Endometrial microvascular endothelial cells (primary cell): ENCODE data around the gene CSRNP3. TPM values are rescaled to one million over a fixed set of nuclear protein-coding genes. Genes with fewer than 3 reads are reported as not detected.

Experiments used
- in situ Hi-C: cut with HindIII; loops from 2 replicates; pipeline ENCODE4 v1.10.0; 2017; ENCODE audit warnings: low sequenced_read_pairs, low pct_unique_long_range_greater_than_20kb; ENCODE audit errors: inconsistent ontology term
- total RNA-seq: library from RNA; depleted of rRNA; stranded (reverse); fragments of >200 nt; gene quantifications from one replicate; pipeline ENCODE4 v1.2.3, GENCODE V29; 2015; ENCODE audit errors: inconsistent ontology term

Gene CSRNP3
- total RNA-seq, 1 donor from 2014 or later: not detected

DNA sequence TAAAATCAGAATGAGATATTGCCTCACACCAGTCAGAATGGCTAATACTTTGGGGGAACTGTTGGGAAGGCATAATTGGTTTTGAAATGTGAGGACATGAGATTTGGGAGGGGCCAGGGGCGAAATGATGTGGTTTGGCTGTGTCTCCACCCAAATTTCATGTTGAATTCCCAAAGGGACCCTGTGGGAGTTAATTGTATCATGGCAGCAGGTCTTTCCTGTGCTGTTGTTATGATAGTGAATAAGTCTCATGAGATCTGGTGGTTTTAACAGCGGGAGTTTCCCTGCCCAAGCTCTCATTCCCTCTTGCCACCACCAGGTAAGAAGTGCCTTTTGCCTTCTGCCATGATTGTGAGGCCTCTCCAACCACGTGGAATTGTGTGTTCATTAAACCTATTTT is 59.6 kb downstream of the CSRNP3 start:
- in situ Hi-C loops: no loop called here

DNA sequence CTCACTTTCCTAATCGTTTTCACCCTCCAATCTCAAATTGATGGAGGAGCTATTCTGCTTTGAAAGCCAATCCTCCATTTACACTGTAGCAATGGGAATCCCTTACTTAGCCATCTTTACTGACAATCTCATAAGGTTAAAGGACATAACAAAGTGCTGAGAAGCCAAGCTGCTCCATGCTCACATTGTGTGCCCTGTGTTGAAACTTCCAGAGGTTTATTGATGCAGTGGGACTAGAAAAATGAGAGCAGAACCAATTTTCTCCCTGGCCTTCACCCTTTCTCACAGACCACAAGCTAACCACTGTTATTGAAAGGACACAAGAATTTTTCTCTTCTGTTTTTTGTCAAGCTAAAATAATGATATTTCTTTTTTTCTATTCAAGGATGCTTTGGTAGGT is 63.8 kb downstream of the CSRNP3 start:
- in situ Hi-C loops: no loop called here

DNA sequence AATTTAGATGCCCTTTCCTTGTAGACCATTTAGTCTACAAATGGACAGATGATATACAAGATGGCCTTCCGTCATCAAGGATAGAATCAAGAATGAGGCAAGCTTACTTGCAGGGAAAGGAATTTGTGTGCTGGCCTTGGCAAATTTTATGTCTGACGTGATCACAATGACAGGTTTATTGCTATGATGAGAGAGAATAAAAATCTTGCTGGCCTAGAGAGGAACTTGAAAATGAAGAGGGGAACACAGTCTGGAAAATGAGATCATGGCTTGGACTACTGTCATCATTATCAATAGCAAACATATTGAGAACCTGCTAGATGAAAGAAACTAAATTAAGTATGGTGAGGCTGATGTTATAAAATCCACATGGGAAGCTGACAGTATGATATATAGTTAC is 66.0 kb downstream of the CSRNP3 start:
- in situ Hi-C loops: no loop called here

DNA sequence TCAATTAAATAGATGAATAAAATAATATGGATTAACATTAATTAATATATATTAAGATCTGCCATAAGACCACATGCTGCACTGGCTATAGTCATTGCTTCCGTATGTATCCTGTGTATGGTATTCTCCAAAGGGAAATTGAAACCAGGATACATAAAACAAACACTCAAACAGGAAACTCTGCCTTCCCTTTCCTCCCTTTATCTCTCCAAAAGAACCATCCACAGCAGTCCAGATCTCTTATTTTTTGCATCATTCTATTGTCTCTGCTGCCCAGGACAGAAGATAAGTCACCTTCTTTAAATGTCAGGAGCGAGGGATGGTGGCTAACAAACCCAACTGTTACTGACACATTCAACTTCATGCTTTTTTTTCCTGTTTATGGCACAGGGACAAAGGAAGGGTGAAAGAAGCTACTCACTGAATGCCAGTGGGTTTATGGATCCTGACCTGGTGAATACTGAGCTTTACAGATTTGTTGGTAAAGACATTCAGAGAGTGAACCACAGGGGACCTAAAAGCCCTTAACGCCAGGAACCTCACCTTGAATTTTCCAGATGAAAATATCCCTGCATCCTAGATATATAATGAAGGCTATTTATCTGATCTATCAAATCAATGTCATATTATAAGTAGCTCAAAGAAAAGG is 67.5 kb downstream of the CSRNP3 start:
- in situ Hi-C loops: no loop called here

- in situ Hi-C loops: no loop called here
These were observed 70.5 kb downstream of the CSRNP3 start for GRCh38 chr2:165539985-165540384.

DNA sequence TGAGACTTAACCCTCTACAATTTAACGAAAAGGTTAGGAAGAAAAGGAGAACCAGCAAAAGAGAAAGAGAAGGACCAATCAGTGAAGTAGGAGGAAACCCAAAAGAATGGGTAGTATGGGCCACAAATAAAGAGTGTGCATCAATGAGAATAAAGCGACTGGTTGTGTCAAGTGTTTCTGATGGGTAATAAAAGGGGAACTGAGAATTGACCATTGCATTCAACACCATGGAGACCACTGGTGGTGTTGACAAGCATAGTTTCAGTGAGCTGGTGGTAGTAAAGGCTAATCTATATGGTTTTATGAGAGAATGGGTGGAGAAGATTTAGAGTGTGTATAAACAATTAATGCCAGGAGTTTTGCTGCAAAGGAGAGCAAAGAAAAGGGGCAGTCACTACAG is 75.4 kb downstream of the CSRNP3 start:
- in situ Hi-C loops: no loop called here

DNA sequence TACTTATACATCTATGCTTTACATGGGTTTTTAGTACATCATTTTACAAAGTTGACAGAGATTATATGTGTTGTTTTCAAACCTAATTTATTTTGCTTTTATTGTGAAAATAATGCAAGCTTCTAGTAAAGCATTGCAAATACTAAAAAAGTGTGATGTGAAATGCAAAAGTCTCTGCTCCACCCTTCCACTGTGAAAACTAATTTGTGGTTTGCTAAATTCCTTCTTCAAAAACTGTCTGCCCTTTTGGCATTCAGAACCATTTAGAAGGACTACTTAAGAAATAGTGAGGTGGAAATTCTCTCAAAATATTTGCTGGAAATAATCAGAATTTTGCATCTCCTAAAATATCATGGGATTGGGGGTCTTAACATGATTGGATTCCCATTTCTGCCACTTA is 78.4 kb downstream of the CSRNP3 start:
- in situ Hi-C loops: no loop called here

- in situ Hi-C loops: no loop called here
These were observed 80.1 kb downstream of the CSRNP3 start for GRCh38 chr2:165549619-165550018.

DNA sequence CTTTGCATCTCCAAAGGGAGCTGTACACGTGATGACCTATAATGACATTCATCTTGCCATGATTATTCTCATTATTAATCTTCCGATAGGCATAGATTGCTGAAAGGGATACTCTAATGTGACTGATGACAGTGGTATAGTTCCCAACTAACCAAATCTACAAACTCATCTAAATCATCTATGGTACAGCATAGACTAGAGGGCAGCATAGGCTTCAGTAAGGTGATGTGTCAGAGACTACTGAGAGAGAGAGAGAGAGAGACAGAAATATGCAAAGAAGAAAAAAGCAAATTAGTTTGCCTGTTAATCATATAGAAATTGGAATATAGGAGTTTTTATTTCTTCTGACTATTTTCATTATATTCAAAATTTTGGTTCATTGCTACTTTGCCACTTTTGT is 89.3 kb downstream of the CSRNP3 start:
- in situ Hi-C loops: no loop called here

- in situ Hi-C loops: no loop called here
These were observed 91.0 kb downstream of the CSRNP3 start for GRCh38 chr2:165560377-165560988.

DNA sequence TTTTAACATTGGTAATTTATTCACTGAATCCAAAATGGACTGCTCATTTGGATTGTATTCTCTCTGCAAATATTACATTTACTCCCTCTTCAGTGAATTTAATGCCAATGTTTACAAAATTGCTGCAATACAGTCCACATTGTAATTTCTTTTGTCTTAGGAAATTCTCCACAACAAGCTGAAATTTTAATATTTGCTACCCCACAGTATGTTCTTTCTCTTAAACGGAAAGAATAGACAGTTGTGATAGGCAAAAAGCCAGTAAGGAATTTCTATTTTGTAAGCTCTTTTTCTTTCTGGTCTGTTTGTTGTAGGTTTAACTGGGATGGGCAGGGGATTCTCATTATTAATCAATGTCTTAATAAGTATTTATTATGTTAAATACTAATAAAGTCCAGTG is 92.0 kb downstream of the CSRNP3 start:
- in situ Hi-C loops: no loop called here

DNA sequence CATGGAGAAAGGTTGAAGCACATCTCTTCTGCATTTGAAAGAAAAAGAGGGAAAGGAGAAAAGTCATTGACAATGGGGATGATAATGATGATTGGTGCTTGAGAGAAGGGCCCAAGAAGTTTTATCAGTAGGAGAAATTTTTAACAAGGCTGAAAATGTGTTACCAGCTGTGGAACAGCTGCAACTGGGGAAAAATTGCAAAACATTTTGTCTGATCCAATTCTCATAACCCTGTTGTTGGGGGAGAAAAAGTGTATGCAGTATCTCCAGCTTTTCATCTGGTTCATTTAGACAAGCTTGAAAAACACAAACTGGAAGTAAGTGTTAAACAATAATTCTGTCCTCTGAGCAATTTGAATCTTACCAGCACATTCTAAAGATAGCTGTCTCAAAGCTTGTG is 92.7 kb downstream of the CSRNP3 start:
- in situ Hi-C loops: no loop called here

- in situ Hi-C loops: no loop called here
These were observed 94.1 kb downstream of the CSRNP3 start for GRCh38 chr2:165563468-165564225.

- in situ Hi-C loops: no loop called here
These were observed 96.5 kb downstream of the CSRNP3 start for GRCh38 chr2:165566008-165566407.

DNA sequence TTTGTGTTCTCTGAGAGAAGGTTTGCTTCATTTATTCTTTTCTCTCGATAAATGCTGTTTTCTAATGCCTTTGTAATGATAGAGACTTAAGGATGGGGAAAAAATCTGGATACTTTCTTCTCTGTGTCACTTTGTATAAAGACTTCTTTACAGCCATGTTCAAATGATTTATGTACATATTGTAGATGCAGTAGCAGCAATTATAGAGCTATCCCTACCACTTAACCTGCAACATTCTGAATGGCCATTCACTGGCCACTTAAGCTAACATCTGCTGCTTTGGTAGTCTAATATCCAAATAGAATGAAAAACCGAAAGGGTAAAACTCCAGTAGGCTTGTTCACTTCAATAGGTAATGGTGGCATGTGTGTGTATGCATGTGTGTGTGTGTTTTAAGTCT is 97.8 kb downstream of the CSRNP3 start:
- in situ Hi-C loops: no loop called here

GRCh38 chr2:165568361-165568760 is 98.9 kb downstream of the CSRNP3 start:
- in situ Hi-C loops: no loop called here

GRCh38 chr2:165571477-165571876 is 102.0 kb downstream of the CSRNP3 start:
- in situ Hi-C loops: no loop called here

- in situ Hi-C loops: no loop called here
These were observed 102.7 kb downstream of the CSRNP3 start for GRCh38 chr2:165572151-165572550.

GRCh38 chr2:165573534-165574461 is 104.3 kb downstream of the CSRNP3 start:
- in situ Hi-C loops: no loop called here
